Kidney capillary endothelial cell (primary cell): ENCODE data around the gene APLP1.
"Not testable (repeated sequence)": the region's sequence is repeated elsewhere in the genome, so short reads cannot be mapped to it uniquely, and the experiment has no call there.

ENCODE experiments used
- DNase-seq: peaks from one replicate; pipeline ENCODE4 v3.0.0-alpha.2; 2018; ENCODE audit warnings: low spot score

The APLP1 gene

GRCh38 chr19:35852029-35852780, 16.2 kb upstream of the APLP1 start, which contains the start of gene NPHS1:
Gene NPHS1 (minus strand): TSS chr19:35852504. CDS start chr19:35851837, 667 bp downstream.
- no peak for DNase-seq

- no peak for DNase-seq
Measured at GRCh38 chr19:35853038-35853756, 15.2 kb upstream of the APLP1 start.

- DNase-seq, result no peak
Measured at GRCh38 chr19:35856546-35857149, 11.7 kb upstream of the APLP1 start, which contains the start of gene KIRREL2. Gene KIRREL2 (plus strand): TSS chr19:35856911. CDS start chr19:35857120, 209 bp downstream.

GRCh38 chr19:35858311-35858710, 10.1 kb upstream of the APLP1 start:
- no peak for DNase-seq

- no peak for DNase-seq
Measured at GRCh38 chr19:35859414-35859813, 9.0 kb upstream of the APLP1 start.

- no peak for DNase-seq
Measured at GRCh38 chr19:35860436-35860817, 7.9 kb upstream of the APLP1 start.

GRCh38 chr19:35860818-35861639, 7.3 kb upstream of the APLP1 start:
- no peak for DNase-seq

GRCh38 chr19:35861640-35862160, 6.7 kb upstream of the APLP1 start:
- DNase-seq, result no peak

- DNase-seq, result no peak
Measured at GRCh38 chr19:35862528-35862927, 5.8 kb upstream of the APLP1 start.

GRCh38 chr19:35863018-35863417, 5.4 kb upstream of the APLP1 start:
- no peak for DNase-seq

- DNase-seq, result no peak
Measured at GRCh38 chr19:35868823-35869326, 501 bp downstream of the APLP1 start.

- DNase-seq, result peak; percentile 67
Measured at GRCh38 chr19:35869327-35870123, 1.2 kb downstream of the APLP1 start.

GRCh38 chr19:35870124-35870736, 1.9 kb downstream of the APLP1 start:
- not testable (repeated sequence) for DNase-seq

- DNase-seq, result no peak
Measured at GRCh38 chr19:35870798-35871197, 2.4 kb downstream of the APLP1 start.

- DNase-seq, result no peak
Measured at GRCh38 chr19:35871611-35872010, 3.2 kb downstream of the APLP1 start.

- no peak for DNase-seq
Measured at GRCh38 chr19:35872180-35872579, 3.8 kb downstream of the APLP1 start.

GRCh38 chr19:35874392-35874930, 6.1 kb downstream of the APLP1 start:
- DNase-seq, result no peak

- no peak for DNase-seq
Measured at GRCh38 chr19:35879068-35879467, 10.7 kb downstream of the APLP1 start.

GRCh38 chr19:35879770-35880317, 11.5 kb downstream of the APLP1 start:
- DNase-seq, result peak; percentile 89
